H1 (cell line): ENCODE data around the gene GTF2H2. TPM values are rescaled to one million over a fixed set of nuclear protein-coding genes. Genes with fewer than 3 reads are reported as not detected.
"Not testable (repeated sequence)": the region's sequence is repeated elsewhere in the genome, so short reads cannot be mapped to it uniquely, and the experiment has no call there.

Experiments
- CTCF ChIA-PET: fragments of 300-600 bp; sonication (Branson Sonifier 250); formaldehyde crosslinking; loops from one replicate; lab custom pipeline; 2021; ENCODE audit not compliant: partially characterized antibody; lab: Charles Lee
- POLR2A ChIA-PET: fragments of 300-600 bp; sonication (Branson Sonifier 250); formaldehyde crosslinking; loops from one replicate; lab custom pipeline; 2021; ENCODE audit warnings: inconsistent platforms; ENCODE audit not compliant: partially characterized antibody; lab: Charles Lee
- DNase-seq, 2 experiments: peaks; one replicate each; pipeline versions ENCODE4 v3.0.0 to v3.0.0-alpha.2; 2010 to 2022; ENCODE audit warnings: low spot score in 2 of 2, low read depth in 1 of 2, mixed read lengths in 1 of 2
- FAIRE-seq: peaks from 2 replicates; lab custom pipeline; 2011; peaks lifted over from hg19 to GRCh38; lab: Jason Lieb, UNC
- H2AFZ ChIP-seq: 2 replicates; pipeline ENCODE4 v1.8.1; 2012; ENCODE audit warnings: low read length, inconsistent platforms
- H2AK5ac ChIP-seq: 2 replicates; pipeline ENCODE4 v1.6.1; 2013; ENCODE audit warnings: low read depth, low read length
- H2BK120ac ChIP-seq: replicated peaks from 2 replicates; pipeline ENCODE3; 2013; ENCODE audit warnings: low read depth, low read length, inconsistent platforms
- H2BK12ac ChIP-seq: 2 replicates; pipeline ENCODE4 v1.6.1; 2013; ENCODE audit warnings: low read depth, low read length
- H2BK15ac ChIP-seq: 2 replicates; pipeline ENCODE4 v1.6.1; 2013; ENCODE audit warnings: low read length
- H2BK20ac ChIP-seq: 2 replicates; pipeline ENCODE4 v1.6.1; 2013; ENCODE audit warnings: low read length
- H2BK5ac ChIP-seq: 2 replicates; pipeline ENCODE4 v1.6.1; 2013; ENCODE audit warnings: low read depth, low read length
- H3K14ac ChIP-seq: 2 replicates; pipeline ENCODE4 v1.6.1; 2013; ENCODE audit warnings: inconsistent platforms; ENCODE audit not compliant: insufficient read length
- H3K18ac ChIP-seq: 2 replicates; pipeline ENCODE4 v1.6.1; 2013; ENCODE audit warnings: low read length; ENCODE audit errors: extremely low read depth
- H3K23ac ChIP-seq: 2 replicates; pipeline ENCODE4 v1.6.1; 2013; ENCODE audit warnings: inconsistent platforms; ENCODE audit not compliant: insufficient read length
- H3K23me2 ChIP-seq: 2 replicates; pipeline ENCODE4 v1.6.1; 2013; ENCODE audit warnings: low read depth, low read length
- H3K27ac ChIP-seq: 2 replicates; pipeline ENCODE4 v1.6.1; 2011; ENCODE audit warnings: low read depth, low read length, inconsistent platforms
- H3K27me3 ChIP-seq, 4 experiments: replicated peaks in 1 of 4; 1 replicate in 1 of 4; 2 replicates in 3 of 4; pipeline versions ENCODE4 v1.6.1 to v1.8.1; 2011 to 2013; ENCODE audit warnings: low read length in 3 of 4, mild to moderate bottlenecking in 3 of 4, inconsistent platforms in 2 of 4, mixed read lengths in 2 of 4, moderate library complexity in 1 of 4; ENCODE audit not compliant: control insufficient read depth in 3 of 4, insufficient read depth in 3 of 4; ENCODE audit errors: extremely low read depth in 1 of 4
- H3K36me3 ChIP-seq, 4 experiments: 2 replicates each; pipeline versions ENCODE4 v1.6.1 to v1.8.1; 2011 to 2013; ENCODE audit warnings: mild to moderate bottlenecking in 4 of 4, low read length in 3 of 4, moderate library complexity in 2 of 4, control low read depth in 1 of 4, inconsistent platforms in 1 of 4; ENCODE audit not compliant: insufficient read depth in 4 of 4, control insufficient read depth in 2 of 4
- H3K4ac ChIP-seq: replicated peaks from 2 replicates; pipeline ENCODE3; 2013; ENCODE audit warnings: low read length, low read depth, mixed read lengths, inconsistent platforms; ENCODE audit not compliant: insufficient read length
- H3K4me1 ChIP-seq, 4 experiments: replicated peaks in 1 of 4; 1 replicate in 1 of 4; 2 replicates in 3 of 4; pipeline versions ENCODE4 v1.6.1 to v1.8.1; 2011 to 2013; ENCODE audit warnings: low read length in 3 of 4, inconsistent platforms in 2 of 4, mixed read lengths in 1 of 4; ENCODE audit not compliant: insufficient read depth in 4 of 4, control insufficient read depth in 3 of 4
- H3K4me2 ChIP-seq, 2 experiments: 2 replicates each; pipeline versions ENCODE4 v1.6.1 to v1.8.1; 2011 to 2013; ENCODE audit warnings: low read depth in 2 of 2, low read length in 2 of 2, control low read depth in 1 of 2, inconsistent platforms in 1 of 2, mild to moderate bottlenecking in 1 of 2; ENCODE audit not compliant: insufficient read depth in 1 of 2
- H3K4me3 ChIP-seq, 4 experiments: fragments of 200-600, 300-600 bp in 1 of 4; sonication (generic), shearing (Covaris generic), sonication (Bioruptor Twin) in 1 of 4; 2 replicates each; pipeline versions ENCODE4 v1.5.1 to v1.8.1; 2011 to 2016; ENCODE audit warnings: low read length in 4 of 4, low read depth in 3 of 4, control low read depth in 2 of 4, inconsistent platforms in 2 of 4, mild to moderate bottlenecking in 2 of 4, mixed read lengths in 1 of 4, moderate library complexity in 1 of 4; ENCODE audit not compliant: insufficient read depth in 2 of 4; ENCODE audit errors: extremely low read depth in 1 of 4
- H3K56ac ChIP-seq: replicated peaks from 2 replicates; pipeline ENCODE3; 2013; ENCODE audit warnings: low read depth, mild to moderate bottlenecking, mixed read lengths, low read length, inconsistent platforms; ENCODE audit not compliant: insufficient read length
- H3K79me1 ChIP-seq: 2 replicates; pipeline ENCODE4 v1.6.1; 2013; ENCODE audit warnings: low read depth, low read length, control low read depth
- H3K79me2 ChIP-seq, 2 experiments: 2 replicates each; pipeline versions ENCODE4 v1.6.1 to v1.8.1; 2012 to 2013; ENCODE audit warnings: low read length in 2 of 2, mild to moderate bottlenecking in 2 of 2, inconsistent platforms in 1 of 2; ENCODE audit not compliant: insufficient read depth in 2 of 2, control insufficient read depth in 1 of 2
- H3K9ac ChIP-seq, 4 experiments: replicated peaks in 1 of 4; 1 replicate in 1 of 4; 2 replicates in 3 of 4; pipeline versions ENCODE4 v1.6.1 to v1.8.1; 2011 to 2013; ENCODE audit warnings: low read depth in 3 of 4, low read length in 3 of 4, control low read depth in 2 of 4, mild to moderate bottlenecking in 2 of 4, moderate library complexity in 2 of 4, inconsistent platforms in 1 of 4; ENCODE audit errors: extremely low read depth in 1 of 4
- H3K9me3 ChIP-seq, 2 experiments: 2 replicates each; pipeline versions ENCODE4 v1.6.1 to v1.8.1; 2012 to 2013; ENCODE audit warnings: mild to moderate bottlenecking in 2 of 2, moderate library complexity in 2 of 2, control low read depth in 1 of 2, inconsistent platforms in 1 of 2, low read depth in 1 of 2, low read length in 1 of 2, mixed read lengths in 1 of 2; ENCODE audit not compliant: insufficient read depth in 2 of 2
- H4K20me1 ChIP-seq, 2 experiments: replicated peaks in 1 of 2; 2 replicates each; pipeline versions ENCODE3 to v1.8.1; 2011 to 2013; ENCODE audit warnings: inconsistent platforms in 2 of 2, low read length in 2 of 2, mild to moderate bottlenecking in 1 of 2; ENCODE audit not compliant: insufficient read depth in 2 of 2, control insufficient read depth in 1 of 2
- H4K5ac ChIP-seq: 2 replicates; pipeline ENCODE4 v1.6.1; 2013; ENCODE audit warnings: low read length, low read depth, mixed read lengths, inconsistent platforms; ENCODE audit not compliant: insufficient read length
- H4K8ac ChIP-seq: 2 replicates; pipeline ENCODE4 v1.8.0; 2013; ENCODE audit warnings: mild to moderate bottlenecking, moderate library complexity, low read length, inconsistent platforms; ENCODE audit not compliant: insufficient read depth; ENCODE audit errors: extremely low read depth
- H4K91ac ChIP-seq: replicated peaks from 2 replicates; pipeline ENCODE3; 2013; ENCODE audit warnings: low read length, mixed read lengths, inconsistent platforms; ENCODE audit not compliant: insufficient read length
- WGBS, 2 experiments: shearing (Covaris generic) in 1 of 2; methylation state at CpG; one replicate each; pipeline versions ENCODE4 v1.1.6 to v1.1.7; 2013 to 2015; ENCODE audit warnings: low lambda C conversion rate in 2 of 2, mixed read lengths in 2 of 2, inconsistent platforms in 1 of 2, low coverage in 1 of 2, missing lambda C conversion rate in 1 of 2; ENCODE audit not compliant: insufficient replicate concordance in 2 of 2, insufficient coverage in 1 of 2, insufficient read length in 1 of 2; ENCODE audit errors: extremely low coverage in 1 of 2, missing lambda C conversion rate in 1 of 2; 5-methylcytosine and 5-hydroxymethylcytosine counted together
- polyA plus RNA-seq, 7 experiments: library from polyadenylated mRNA; depleted of rRNA in 3 of 7; stranded (reverse) in 5 of 7; unstranded in 2 of 7; fragments of >200 nt in 5 of 7; fragments of 200-250 nt in 2 of 7; gene quantifications; 1 replicate in 5 of 7; 2 replicates in 1 of 7; 4 replicates in 1 of 7; pipeline versions ENCODE4 v1.2.1 to v1.2.3, GENCODE V29; 2011 to 2013; ENCODE audit warnings: missing spikeins in 2 of 7, mixed read lengths in 2 of 7
- total RNA-seq: library from RNA; stranded (reverse); fragmentation: NEBNext Ultra II Directional; extraction: Animal tissue kit (Norgen Biotek cat#: 25700); gene quantifications from 2 replicates; pipeline ENCODE4 v1.2.1, GENCODE V29; 2021

Gene GTF2H2
- total and polyA plus RNA-seq, 2 of the 8 experiments (the other 6 are each of a cell fraction or from before 2014, with no cell fraction given), result 12.4 to 42.3 TPM

- H3K4me2 ChIP-seq, H2BK120ac ChIP-seq, H3K23ac ChIP-seq, H4K5ac ChIP-seq, H3K4me1 ChIP-seq, H2BK12ac ChIP-seq, H4K91ac ChIP-seq, H3K23me2 ChIP-seq, H3K4me3 ChIP-seq, H3K9me3 ChIP-seq, H3K14ac ChIP-seq, H3K56ac ChIP-seq, CTCF ChIA-PET, H2AK5ac ChIP-seq, H3K9ac ChIP-seq, H3K27me3 ChIP-seq, H3K18ac ChIP-seq, H3K4ac ChIP-seq, H2BK15ac ChIP-seq, H3K27ac ChIP-seq, H2AFZ ChIP-seq, H3K79me2 ChIP-seq, POLR2A ChIA-PET, H3K79me1 ChIP-seq, DNase-seq, H3K36me3 ChIP-seq, H2BK5ac ChIP-seq, H4K8ac ChIP-seq, H4K20me1 ChIP-seq, FAIRE-seq, H2BK20ac ChIP-seq: not testable (repeated sequence)
- WGBS, 2 experiments, result 68% methylated on average over 3 of the region's 7 CpGs; no CpG with 5 or more reads in 1 of the 2 experiments
These were observed 60.5 kb downstream of the GTF2H2 start for GRCh38 chr5:71006983-71007382.

Other genes starting within 250 kb of the GTF2H2 start
- gene SERF1A, start 167.0 kb downstream of the GTF2H2 start, total RNA-seq, result 16.6 and 17.2 TPM in 2 replicates
- gene SERF1A, start 167.0 kb downstream of the GTF2H2 start, polyA plus RNA-seq (2011; rRNA removed), result 4.0 and 4.1 TPM in 2 replicates
- gene SMN1, start 142.6 kb downstream of the GTF2H2 start, total RNA-seq, result 47.2 and 59.6 TPM in 2 replicates
- 33.7 and 42.6 TPM in 2 replicates for gene SMN1, start 142.6 kb downstream of the GTF2H2 start, polyA plus RNA-seq (2011; rRNA removed)
- gene NAIP, start 42.3 kb downstream of the GTF2H2 start, total RNA-seq, result 4.4 and 4.7 TPM in 2 replicates
- gene NAIP, start 42.3 kb downstream of the GTF2H2 start, polyA plus RNA-seq (2011; rRNA removed), result 1.7 and 2.1 TPM in 2 replicates